Activated T-cell treated with anti-CD3 and anti-CD28 coated beads, Interleukin-2, amount 50 U/mL, for 24 hours (primary cell): ENCODE measurements around the gene ACD.
"Not testable (repeated sequence)": the region's sequence is repeated elsewhere in the genome, so short reads cannot be mapped to it uniquely, and the experiment has no call there.

Source experiments
- DNase-seq: peaks from one replicate; pipeline ENCODE4 v3.0.0-alpha.2; 2020
- H3K27ac Mint-ChIP-seq: 2 replicates; pipeline ENCODE4 v1.8.0; 2020; ENCODE audit warnings: mild to moderate bottlenecking, mixed read lengths
- H3K27me3 Mint-ChIP-seq: 2 replicates; pipeline ENCODE4 v1.8.0; 2020; ENCODE audit warnings: mixed read lengths
- H3K36me3 Mint-ChIP-seq: 2 replicates; pipeline ENCODE4 v1.8.0; 2020; ENCODE audit warnings: low read depth, mixed read lengths
- H3K4me1 Mint-ChIP-seq: 2 replicates; pipeline ENCODE4 v1.8.0; 2020; ENCODE audit warnings: low read depth, mixed read lengths
- H3K4me3 Mint-ChIP-seq: 2 replicates; pipeline ENCODE4 v1.8.0; 2020; ENCODE audit warnings: mild to moderate bottlenecking, moderate library complexity, mixed read lengths
- H3K9me3 Mint-ChIP-seq: 2 replicates; pipeline ENCODE4 v1.8.0; 2020; ENCODE audit warnings: mixed read lengths

Gene ACD

DNA sequence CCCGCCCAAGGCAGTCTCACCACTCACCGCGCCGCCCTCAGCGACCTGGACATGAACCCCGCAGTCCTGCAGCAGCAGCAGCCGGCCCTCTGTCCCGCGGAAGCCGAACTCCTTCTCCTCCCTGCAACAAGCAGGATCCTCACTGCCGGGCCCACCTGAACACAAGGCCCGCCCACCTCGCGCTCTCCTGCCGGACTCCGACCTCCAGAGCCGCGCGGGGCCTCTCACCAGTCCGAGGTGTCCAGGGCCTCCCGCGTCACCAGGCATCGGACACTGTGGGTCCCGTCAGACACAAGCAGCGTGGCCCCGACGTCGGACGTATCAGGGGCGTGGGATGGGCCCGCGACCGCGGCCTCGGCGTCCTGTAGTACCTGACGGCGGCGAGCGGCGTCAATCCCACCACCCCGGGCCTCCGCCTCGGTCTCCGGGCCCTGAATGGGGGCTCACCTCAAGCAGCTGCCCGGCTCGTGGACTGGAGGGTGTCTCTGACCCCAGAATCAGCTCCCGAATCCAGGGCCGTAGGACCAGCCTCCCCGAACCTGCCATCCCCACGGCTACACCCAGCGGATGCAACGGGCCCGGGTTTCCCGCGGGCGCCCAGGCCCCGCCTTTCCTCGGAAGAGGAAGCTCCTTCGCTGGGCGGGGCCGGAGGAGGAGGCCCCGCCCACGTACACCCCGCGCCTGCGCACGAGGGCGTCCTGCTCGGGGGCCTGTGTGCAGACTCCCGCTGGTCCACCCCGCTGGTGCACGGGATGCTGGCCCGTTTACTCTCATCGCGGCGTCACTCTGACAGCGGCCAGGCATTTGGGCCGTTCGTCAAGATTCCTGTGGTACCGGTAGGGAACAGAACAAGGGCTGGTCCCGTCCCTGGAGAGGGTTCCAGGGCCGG is at the start of gene ACD:
TSS of gene ACD (minus strand) at position 586 of the 889 bp plus-strand sequence. CDS start at position 546, 40 bp downstream.
- Mint-ChIP-seq H3K4me3 (peak within 1 kb of the TSS; percentile 92), H3K27ac (peak within 1 kb of the TSS; percentile 98), H3K27me3 (no peaks in the 10 kb centered on the region), H3K36me3 (peaks cover 74% of the 10 kb centered on the region), H3K4me1 (peaks cover 29% of the 10 kb centered on the region), H3K9me3 (no peaks in the 10 kb centered on the region)
- DNase-seq, result peak; percentile 96

DNA sequence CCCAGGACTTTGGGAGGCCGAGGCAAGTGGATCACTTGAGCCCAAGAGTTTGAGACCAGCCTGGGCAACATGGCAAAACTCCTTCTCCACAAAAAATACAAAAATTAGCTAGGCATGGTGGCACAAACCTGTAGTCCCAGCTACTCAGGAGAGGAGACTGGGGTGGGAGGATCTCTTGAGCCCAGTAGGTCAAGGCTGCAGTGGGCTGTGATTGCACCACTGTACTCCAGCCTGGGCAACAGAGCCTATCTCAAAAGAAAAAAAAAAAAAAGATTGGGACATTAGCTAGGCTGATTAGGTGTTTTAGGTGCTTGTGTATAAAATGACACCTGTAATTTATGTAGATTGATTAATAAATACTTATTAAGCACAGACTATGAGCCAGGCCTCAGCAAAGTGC is 49.0 kb upstream of the ACD start:
- Mint-ChIP-seq H3K36me3 (peaks cover 18% of the 10 kb centered on the region), H3K9me3 (no peaks in the 10 kb centered on the region), H3K27ac (no peak overlapping the region), H3K27me3 (no peaks in the 10 kb centered on the region), H3K4me1 (peaks cover 30% of the 10 kb centered on the region), H3K4me3 (no peak overlapping the region)
- no peak for DNase-seq

DNA sequence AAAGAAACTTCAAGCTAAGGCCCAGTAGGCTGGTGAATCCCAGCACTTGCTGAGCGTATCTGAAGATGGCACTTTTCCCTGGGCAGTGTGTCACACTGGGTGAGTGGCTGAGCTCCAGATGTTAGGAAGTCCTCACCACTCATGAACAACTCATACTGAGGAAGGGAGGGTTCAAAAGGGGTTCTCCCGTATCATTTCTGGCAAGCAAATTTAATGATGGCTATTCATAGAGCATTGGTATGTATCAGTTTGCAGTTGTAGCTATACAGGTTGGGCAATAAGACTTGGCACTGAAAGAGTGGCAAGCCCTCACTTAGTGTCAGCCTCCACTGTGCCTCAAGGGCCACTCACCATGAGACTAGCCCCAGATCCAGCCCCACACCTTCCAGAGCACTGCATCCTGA is 48.3 kb upstream of the ACD start:
- no peak for DNase-seq
- Mint-ChIP-seq H3K36me3 (peaks cover 12% of the 10 kb centered on the region), H3K27me3 (no peaks in the 10 kb centered on the region), H3K9me3 (no peaks in the 10 kb centered on the region), H3K27ac (peak overlapping the region; percentile 7), H3K4me3 (no peak overlapping the region), H3K4me1 (peaks cover 32% of the 10 kb centered on the region)

DNA sequence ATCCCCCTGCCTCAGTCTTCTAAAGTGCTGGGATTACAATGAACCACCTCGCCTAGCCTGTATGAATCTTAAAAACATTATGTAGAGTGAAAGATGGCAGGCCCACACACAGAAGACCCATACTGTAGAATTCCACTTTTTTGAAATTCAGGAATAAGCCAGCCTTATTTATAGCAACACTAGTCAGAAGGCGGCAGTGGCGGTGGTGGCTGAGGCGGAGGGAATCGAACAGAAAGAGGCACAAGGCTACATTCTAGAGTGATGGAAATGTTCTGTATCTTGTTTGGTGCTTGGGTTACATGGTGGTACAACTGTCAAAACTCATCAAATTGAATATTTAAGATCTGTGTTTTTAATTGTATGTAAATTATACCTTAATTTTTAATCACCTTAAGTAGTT is 47.7 kb upstream of the ACD start:
- Mint-ChIP-seq H3K27me3 (no peaks in the 10 kb centered on the region), H3K4me3 (no peak overlapping the region), H3K36me3 (peaks cover 8% of the 10 kb centered on the region), H3K9me3 (no peaks in the 10 kb centered on the region), H3K27ac (no peak overlapping the region), H3K4me1 (peaks cover 34% of the 10 kb centered on the region)
- DNase-seq, result no peak

DNA sequence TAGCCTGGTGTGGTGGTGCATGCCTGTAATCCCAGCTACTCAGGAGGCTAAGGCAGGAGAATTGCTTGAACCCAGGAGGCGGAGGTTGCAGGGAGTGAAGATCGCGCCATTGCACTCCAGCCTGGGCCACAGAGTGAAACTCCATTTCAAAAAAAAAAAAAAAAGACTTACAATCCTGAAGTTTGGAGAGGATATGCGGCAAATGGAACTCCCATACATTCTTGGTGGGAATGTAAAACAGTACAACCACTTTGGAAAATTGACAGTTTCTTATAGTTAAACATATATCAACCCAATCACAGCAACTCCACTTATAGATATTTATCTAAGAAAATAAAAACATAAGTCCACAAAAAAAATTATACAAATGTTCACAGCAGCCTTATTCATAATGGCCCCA is 47.1 kb upstream of the ACD start:
- Mint-ChIP-seq H3K27me3 (no peaks in the 10 kb centered on the region), H3K9me3 (no peaks in the 10 kb centered on the region), H3K36me3 (peaks cover 8% of the 10 kb centered on the region), H3K4me1 (peaks cover 35% of the 10 kb centered on the region), H3K27ac (no peak overlapping the region), H3K4me3 (no peak overlapping the region)
- DNase-seq, result no peak

DNA sequence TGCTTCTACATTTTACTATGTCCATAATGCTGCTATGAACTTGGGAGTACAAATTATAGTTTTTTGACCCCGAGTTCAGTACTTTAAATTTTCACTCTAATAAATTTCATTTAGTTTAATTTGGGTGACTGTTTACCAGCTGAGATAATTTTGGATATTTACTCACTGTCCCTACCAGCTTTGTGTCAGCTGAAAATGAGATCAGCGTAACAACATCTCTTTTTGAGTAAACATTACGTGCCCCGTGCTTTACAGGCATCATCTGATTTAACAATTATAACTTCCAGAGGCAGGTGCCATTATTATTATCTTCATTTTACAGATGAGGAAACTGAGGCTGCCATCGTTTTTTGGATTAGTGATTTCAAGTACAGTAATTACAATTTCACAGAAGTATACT is 44.0 kb upstream of the ACD start:
- Mint-ChIP-seq H3K4me3 (no peak overlapping the region), H3K27me3 (no peaks in the 10 kb centered on the region), H3K27ac (peak overlapping the region; percentile 70), H3K36me3 (peaks cover 6% of the 10 kb centered on the region), H3K9me3 (no peaks in the 10 kb centered on the region), H3K4me1 (peaks cover 28% of the 10 kb centered on the region)
- no peak for DNase-seq

DNA sequence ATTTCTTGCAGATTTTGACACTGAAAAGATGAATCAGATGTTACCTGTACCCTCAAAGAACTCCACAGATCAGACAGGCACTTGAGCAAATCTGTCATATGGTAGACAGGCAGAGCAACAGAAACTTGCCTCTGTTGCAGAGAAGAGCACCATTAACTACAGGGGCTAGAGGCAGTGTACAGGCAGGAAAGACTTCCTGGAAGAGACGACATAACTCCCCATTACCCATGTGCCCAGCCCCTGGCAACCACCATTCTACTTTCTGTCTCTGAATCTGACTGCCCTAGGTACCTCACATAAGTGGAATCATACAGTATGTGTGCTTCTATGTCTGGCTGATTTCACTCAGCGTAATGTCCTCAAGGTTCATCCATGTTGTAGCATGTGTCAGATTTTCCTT is 43.6 kb upstream of the ACD start:
- peaks cover 9% of the 10 kb centered on the region for H3K36me3 Mint-ChIP-seq
- peaks cover 28% of the 10 kb centered on the region for H3K4me1 Mint-ChIP-seq
- no peaks in the 10 kb centered on the region for H3K9me3 Mint-ChIP-seq
- no peaks in the 10 kb centered on the region for H3K27me3 Mint-ChIP-seq
- no peak overlapping the region for H3K4me3 Mint-ChIP-seq
- peak overlapping the region; percentile 70 for H3K27ac Mint-ChIP-seq
- no peak for DNase-seq

DNA sequence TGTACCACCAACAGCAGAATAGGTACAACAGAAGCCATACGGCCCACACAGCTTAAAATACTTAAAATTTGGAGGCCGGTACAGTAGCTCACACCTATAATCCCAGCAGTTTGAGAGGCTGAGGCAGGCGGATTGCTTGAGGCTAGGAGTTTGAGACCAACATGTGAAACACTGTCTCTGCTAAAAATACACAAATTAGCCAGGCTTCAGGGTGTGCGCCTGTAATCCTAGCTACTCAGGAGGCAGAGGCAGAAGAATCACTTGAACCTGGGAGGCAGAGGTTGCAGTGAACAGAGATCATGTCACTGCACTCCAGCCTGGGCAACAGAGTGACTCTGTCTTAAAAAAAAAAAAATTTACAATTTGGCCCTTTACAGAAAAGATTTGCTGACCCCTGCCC is 42.1 kb upstream of the ACD start:
- DNase-seq, result no peak
- H3K4me1 Mint-ChIP-seq, result peaks cover 23% of the 10 kb centered on the region
- no peak overlapping the region for H3K4me3 Mint-ChIP-seq
- H3K27me3 Mint-ChIP-seq, result no peaks in the 10 kb centered on the region
- peaks cover 22% of the 10 kb centered on the region for H3K36me3 Mint-ChIP-seq
- H3K9me3 Mint-ChIP-seq, result no peaks in the 10 kb centered on the region
- no peak overlapping the region for H3K27ac Mint-ChIP-seq

DNA sequence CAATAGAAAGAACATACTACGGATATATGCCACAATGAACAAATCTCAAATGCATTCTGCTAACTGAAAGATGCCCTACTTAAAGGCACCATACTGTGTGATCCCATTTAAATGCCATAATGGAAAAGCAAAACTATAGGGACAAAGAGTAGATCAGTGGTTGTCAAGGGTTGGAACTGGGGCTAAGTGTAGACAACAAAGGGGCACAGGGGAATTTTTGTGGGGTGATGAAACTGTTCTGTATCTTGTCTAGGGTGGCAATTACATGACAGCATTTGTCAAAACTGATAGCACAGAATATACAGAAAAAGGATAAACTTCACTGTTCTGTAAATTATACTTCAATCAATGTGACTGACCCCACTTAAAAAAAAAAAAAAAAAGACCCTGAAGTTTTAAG is 41.4 kb upstream of the ACD start:
- H3K4me1 Mint-ChIP-seq, result peaks cover 23% of the 10 kb centered on the region
- H3K4me3 Mint-ChIP-seq, result no peak overlapping the region
- H3K27ac Mint-ChIP-seq, result no peak overlapping the region
- H3K9me3 Mint-ChIP-seq, result no peaks in the 10 kb centered on the region
- H3K36me3 Mint-ChIP-seq, result peaks cover 22% of the 10 kb centered on the region
- H3K27me3 Mint-ChIP-seq, result no peaks in the 10 kb centered on the region
- DNase-seq, result no peak

DNA sequence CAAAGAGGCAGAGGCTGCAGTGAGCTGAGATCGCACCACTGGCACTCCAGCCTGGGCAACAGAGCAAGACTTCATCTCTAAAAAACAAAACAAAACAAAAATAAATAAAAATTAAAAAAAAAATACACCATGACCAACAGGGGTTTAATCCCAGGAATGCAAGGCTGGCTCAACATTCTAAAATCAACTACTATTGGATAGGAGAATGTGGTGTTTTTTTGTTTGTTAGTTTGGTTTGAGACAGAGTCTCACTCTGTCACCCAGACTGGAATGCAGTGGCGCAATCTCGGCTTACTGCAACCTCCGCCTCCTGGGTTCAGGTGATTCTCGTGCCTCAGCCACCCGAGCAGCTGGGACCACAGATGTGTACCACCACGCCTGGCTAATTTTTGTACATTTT is 39.2 kb upstream of the ACD start:
- peaks cover 18% of the 10 kb centered on the region for H3K36me3 Mint-ChIP-seq
- H3K27ac Mint-ChIP-seq, result no peak overlapping the region
- H3K4me1 Mint-ChIP-seq, result peaks cover 13% of the 10 kb centered on the region
- H3K27me3 Mint-ChIP-seq, result no peaks in the 10 kb centered on the region
- no peak for DNase-seq
- no peak overlapping the region for H3K4me3 Mint-ChIP-seq
- H3K9me3 Mint-ChIP-seq, result no peaks in the 10 kb centered on the region

DNA sequence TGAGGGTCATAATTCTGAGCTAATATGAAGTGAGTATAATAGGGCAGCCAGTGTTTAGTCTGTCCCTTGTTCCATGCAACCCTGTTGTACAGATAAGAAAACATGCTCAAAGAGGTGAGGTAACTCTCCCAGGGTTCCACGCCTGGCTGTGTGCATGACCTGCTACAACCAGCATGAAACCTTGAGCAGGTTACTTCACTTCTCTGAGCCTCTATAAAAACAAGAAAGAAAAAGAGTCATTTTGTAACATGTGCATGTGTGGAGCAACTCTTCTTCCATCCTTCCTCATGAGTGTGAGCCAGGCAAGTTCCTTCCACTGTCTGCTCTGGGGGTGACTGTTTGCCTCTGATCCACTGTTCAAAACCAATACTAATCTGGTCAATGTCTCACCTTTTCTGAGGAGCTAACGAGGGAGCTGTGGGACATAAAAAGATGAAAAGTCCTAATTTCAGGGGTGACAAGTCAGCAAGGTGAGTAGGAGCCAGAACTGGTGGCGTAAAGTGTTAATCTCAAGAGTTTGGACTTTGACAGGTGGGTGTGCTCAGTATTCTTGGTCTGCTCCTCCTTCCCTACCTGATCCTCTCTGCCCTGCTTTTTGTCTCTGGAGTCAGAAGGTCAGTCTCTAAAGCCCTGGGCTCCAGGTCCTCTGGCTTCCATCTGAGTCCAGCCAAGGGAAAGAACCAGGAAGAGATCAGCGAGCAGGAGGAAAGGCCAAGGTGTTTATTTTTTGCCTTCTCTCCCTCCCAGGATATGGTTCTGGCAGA is 37.5 kb upstream of the ACD start:
- Mint-ChIP-seq H3K36me3 (peaks cover 18% of the 10 kb centered on the region), H3K27me3 (no peaks in the 10 kb centered on the region), H3K9me3 (no peaks in the 10 kb centered on the region), H3K27ac (no peak overlapping the region), H3K4me3 (no peak overlapping the region), H3K4me1 (no peaks in the 10 kb centered on the region)
- no peak for DNase-seq

DNA sequence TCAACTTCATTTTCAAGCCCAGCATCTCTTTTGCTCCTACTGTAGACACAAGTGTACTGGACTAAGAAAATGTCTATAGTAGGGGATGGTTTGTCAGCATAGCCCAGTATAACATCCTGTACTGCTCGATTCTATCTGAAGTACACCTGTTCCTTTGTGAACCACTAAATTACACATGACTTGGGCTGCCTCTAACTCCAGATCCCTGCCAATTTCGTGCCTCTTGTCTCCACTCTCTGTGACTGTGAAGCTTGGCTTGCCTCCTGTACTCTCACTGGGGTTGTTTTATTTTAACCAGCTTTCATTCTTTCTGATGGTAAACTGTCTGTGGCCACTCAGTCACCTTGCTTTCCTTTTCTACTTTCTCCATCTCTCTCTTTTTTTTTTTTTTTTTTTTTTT is 34.6 kb upstream of the ACD start:
- H3K4me1 Mint-ChIP-seq, result peaks cover 4% of the 10 kb centered on the region
- no peaks in the 10 kb centered on the region for H3K27me3 Mint-ChIP-seq
- no peak overlapping the region for H3K27ac Mint-ChIP-seq
- H3K9me3 Mint-ChIP-seq, result no peaks in the 10 kb centered on the region
- peaks cover 30% of the 10 kb centered on the region for H3K36me3 Mint-ChIP-seq
- DNase-seq, result no peak
- no peak overlapping the region for H3K4me3 Mint-ChIP-seq

DNA sequence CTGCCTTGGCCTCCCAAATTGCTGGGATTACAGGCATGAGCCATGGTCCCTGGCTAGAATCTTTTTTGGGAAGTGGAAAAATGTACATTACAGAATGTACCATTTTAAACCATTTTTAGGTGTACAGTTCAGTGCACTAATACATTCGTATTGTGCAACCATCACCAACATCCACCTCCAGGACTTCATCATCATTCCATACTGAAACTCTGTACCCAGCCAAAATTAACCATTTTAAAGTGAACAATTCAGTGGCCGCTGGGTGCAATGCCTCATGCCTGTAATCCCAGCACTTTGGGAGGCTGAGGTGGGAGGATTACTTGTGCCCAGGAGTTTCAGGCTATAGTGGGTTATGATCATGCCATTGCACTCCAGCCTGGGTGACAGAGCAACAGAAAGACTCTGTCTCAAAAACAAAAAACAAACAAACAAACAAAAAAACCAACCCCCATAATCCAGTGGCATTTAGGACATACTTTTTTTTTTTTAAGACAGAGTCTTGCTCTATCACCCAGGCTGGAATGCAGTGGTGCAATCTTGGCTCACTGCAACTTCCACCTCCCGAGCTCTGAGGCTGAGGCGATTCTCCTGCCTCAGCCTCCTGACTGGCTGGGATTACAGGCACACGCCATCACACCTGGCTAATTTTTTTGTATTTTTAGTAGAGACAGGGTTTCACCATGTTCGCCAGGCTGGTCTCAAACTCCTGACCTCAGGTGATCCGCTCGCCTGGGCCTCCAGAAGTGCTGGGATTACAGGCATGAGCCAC is 33.6 kb upstream of the ACD start:
- H3K27me3 Mint-ChIP-seq, H3K9me3 Mint-ChIP-seq, H3K4me3 Mint-ChIP-seq, H3K27ac Mint-ChIP-seq, H3K4me1 Mint-ChIP-seq, DNase-seq: not testable (repeated sequence)
- peaks cover 27% of the 10 kb centered on the region for H3K36me3 Mint-ChIP-seq

DNA sequence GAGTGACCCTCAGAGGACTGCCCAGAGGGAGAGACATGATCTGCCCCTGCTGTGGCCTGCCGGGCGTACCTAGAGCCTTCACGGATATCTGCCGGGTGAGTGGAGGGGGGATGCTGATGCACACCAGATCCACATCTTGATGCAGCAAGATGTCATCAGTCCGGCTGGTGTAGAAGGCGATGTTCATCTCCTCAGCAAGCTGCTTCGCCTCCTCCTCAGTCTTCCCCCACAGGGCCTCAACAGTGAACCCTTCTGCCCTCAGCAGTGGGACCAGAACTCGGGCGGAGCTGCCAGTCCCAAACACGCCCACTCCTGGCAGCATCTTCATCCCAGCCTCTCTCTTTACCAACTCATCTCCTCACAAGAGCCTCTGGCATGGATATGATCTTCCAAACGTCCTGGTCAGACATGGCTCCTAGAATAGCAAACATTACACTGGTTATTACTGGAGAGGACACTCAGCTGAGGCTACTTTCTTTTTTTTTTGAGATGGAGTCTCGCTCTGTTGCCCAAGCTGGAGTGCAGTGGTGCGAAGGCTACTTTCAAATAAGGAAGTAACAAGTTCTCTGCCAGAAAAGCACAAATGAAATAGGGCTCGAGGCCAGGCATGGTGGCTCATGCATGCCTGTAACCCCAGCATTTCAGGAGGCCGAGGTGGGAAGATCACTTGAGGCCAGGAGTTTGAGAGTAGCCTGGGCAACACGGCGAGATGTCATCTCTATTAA is 25.5 kb upstream of the ACD start:
- Mint-ChIP-seq H3K4me1 (peaks cover 12% of the 10 kb centered on the region), H3K4me3 (no peak overlapping the region), H3K9me3 (no peaks in the 10 kb centered on the region), H3K36me3 (peaks cover 52% of the 10 kb centered on the region), H3K27me3 (no peaks in the 10 kb centered on the region), H3K27ac (peak overlapping the region; percentile 15)
- no peak for DNase-seq
